GM12865 (cell line): ENCODE results near the gene POU3F4.

ENCODE experiments used
- DNase-seq: peaks from one replicate; pipeline ENCODE4 v3.0.0; 2010; ENCODE audit warnings: low read depth
- H3K4me3 ChIP-seq: 2 replicates; pipeline ENCODE4 v1.5.1; 2011; ENCODE audit warnings: mild to moderate bottlenecking, low read depth, low read length, control low read depth
- TF ChIP-seq, protein P1 (sequence below): IDR thresholded peaks from 2 replicates; pipeline ENCODE4 v1.5.1; 2011; ENCODE audit warnings: low read length, control low read depth, low read depth, inconsistent platforms; ENCODE audit not compliant: insufficient read depth; ENCODE audit errors: missing control alignments

POU3F4 gene

DNA sequence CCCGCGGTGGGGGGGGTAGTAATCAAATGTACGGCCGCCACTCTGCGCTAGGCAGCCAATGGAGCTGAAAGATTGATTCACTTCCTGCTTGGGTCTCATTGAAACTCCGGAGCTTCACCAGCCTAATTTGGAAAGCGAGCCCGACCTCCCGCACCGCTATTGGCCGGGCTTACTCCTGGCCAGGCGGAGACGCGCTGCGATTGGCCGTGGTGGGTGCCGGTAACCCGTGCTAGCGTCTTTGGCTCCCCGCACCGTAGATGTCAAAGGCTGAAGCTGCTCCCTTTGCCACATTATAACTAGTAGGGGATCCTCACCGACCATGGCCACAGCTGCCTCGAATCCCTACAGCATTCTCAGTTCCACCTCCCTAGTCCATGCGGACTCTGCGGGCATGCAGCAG is at the start of gene POU3F4:
POU3F4 (plus strand) TSS at position 285 of the 400 bp plus-strand sequence; CDS start at position 320, 35 bp downstream.
- no peak for DNase-seq
- TF ChIP-seq, protein P1, sequence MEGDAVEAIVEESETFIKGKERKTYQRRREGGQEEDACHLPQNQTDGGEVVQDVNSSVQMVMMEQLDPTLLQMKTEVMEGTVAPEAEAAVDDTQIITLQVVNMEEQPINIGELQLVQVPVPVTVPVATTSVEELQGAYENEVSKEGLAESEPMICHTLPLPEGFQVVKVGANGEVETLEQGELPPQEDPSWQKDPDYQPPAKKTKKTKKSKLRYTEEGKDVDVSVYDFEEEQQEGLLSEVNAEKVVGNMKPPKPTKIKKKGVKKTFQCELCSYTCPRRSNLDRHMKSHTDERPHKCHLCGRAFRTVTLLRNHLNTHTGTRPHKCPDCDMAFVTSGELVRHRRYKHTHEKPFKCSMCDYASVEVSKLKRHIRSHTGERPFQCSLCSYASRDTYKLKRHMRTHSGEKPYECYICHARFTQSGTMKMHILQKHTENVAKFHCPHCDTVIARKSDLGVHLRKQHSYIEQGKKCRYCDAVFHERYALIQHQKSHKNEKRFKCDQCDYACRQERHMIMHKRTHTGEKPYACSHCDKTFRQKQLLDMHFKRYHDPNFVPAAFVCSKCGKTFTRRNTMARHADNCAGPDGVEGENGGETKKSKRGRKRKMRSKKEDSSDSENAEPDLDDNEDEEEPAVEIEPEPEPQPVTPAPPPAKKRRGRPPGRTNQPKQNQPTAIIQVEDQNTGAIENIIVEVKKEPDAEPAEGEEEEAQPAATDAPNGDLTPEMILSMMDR, result no peak
- no peak within 1 kb of the TSS for H3K4me3 ChIP-seq

DNA sequence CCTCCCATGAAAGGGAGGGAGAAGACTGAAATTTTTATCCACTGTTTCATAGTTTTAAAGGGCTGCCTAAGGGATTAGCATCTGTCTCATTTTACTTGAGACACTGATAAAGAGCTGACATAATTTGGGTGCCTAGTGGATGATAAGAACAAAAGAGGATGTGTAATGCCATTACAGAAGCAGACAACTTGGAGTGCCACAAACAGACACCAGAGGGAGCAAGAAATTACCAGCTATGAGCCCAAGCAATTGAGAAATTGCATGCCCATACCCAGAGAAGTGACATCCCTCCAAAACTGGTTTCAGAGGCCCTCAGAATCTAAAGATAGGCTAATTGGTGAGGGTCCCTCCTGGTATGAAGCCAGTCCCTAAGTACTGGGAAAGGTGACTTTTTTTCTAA is 38.5 kb upstream of the POU3F4 start:
- TF ChIP-seq, protein P1, result peak; percentile 37
- H3K4me3 ChIP-seq, result no peak overlapping the region
- DNase-seq, result peak; percentile 38

DNA sequence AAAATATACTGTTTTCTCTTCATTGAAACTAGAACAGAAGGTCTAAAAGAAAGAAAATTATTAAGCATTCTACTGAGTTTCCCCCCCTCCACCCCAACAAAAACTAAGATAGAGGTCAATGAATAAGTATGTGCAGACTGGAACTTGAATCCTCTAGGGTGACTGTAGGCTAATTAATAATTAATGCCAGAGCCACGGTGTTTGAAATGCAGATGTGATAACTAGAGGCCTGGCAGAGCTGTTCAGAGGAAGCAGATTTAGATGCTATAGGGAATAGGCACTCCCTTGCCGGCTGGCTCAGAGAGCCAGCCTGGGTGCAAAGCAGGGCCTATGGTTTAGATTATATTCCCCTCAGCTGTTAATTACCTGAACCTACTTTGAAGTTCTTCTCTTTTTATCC is 12.2 kb upstream of the POU3F4 start:
- no peak for DNase-seq
- H3K4me3 ChIP-seq, result no peak overlapping the region
- TF ChIP-seq, protein P1, result no peak

DNA sequence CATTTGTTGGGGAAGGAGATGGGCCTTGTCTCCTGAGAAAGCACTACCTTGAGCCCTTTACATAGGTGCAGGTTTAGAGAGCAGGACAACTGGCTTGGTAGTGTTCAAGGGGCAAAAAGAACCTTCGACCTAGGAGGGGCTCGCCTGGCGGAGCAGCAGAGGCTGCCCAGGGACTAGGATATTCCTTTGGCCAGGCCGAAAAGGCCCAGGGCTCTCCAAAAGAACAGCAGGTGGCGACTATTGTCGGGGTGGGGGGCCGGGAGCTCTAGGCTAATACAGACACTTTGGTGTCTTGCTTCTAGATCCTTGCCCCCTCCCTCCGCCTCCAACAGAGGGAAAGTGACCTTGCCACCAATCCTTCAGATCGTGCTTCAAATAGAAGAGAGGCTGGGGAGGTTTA is 7.1 kb upstream of the POU3F4 start:
- TF ChIP-seq, protein P1, result no peak
- no peak overlapping the region for H3K4me3 ChIP-seq
- no peak for DNase-seq

DNA sequence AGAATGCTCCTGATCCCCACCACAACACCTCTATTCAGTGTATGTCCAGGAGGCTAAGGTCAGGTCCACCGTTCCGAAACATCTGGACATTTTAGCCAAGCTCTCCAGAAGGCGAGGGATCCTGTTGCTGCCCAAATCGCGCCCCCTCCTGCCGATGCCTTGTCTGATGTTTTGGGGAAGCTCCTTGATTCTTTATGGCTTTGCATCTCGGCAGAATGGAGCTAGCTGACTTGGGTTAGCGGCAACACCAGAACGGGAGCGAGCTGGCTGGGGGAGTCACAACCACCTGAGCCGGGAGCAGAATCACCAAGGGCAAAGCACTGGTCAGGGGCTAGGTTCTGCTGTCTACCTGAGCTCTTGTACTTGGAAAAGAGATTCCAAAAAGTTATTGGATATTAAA is 6.6 kb upstream of the POU3F4 start:
- TF ChIP-seq, protein P1, result no peak
- no peak overlapping the region for H3K4me3 ChIP-seq
- no peak for DNase-seq

DNA sequence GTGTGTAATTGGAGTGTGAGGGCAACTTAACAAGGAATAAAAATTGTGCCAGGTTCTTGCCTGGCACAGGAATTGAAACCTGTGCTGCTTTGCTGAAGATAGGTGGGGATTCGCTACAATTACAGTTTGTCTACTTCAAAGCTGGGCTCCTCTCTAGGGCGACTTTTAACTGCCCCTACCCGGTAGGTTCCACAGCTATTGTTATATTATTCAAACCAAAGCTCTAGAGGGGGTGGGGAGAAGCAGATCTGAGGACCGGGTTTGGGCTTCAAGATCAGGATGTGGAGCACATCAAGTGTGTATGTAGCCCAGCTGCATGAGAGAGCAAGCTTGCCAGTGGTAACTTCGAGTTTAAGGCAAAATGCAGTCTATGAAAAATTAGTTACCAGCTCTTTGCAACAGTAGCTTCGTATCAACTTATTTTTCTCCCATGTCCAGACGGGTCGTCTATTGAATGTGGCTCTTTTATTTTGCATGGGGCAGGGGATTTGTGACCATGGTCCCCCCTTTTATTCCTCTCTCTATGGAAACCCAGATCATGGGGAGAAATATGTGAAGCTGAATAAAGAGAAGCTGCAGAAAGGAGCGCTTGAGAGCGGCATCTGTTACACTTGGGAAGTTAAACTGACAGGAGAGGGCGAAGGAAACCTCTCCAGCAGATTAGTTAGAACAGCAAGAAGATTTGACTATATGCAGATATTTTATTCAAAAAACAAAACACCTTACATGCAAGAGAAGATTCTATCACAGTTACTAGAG is 3.2 kb upstream of the POU3F4 start:
- TF ChIP-seq, protein P1, result no peak
- H3K4me3 ChIP-seq, result no peak overlapping the region
- no peak for DNase-seq
